Mesothelial cell of epicardium (in vitro differentiated cells): ENCODE data around the gene MEX3D. TPM values are rescaled to one million over a fixed set of nuclear protein-coding genes. Genes with fewer than 3 reads are reported as not detected.

ENCODE experiments used
- DNase-seq, 2 experiments: peaks; one replicate each; pipeline ENCODE4 v3.0.0; 2021; ENCODE audit warnings: low spot score in 2 of 2; ENCODE audit not compliant: unreplicated experiment in 2 of 2
- H3K27ac Mint-ChIP-seq: 2 replicates; pipeline ENCODE4 v1.8.0; 2021; ENCODE audit warnings: mixed read lengths
- H3K27me3 Mint-ChIP-seq: 2 replicates; pipeline ENCODE4 v1.8.0; 2021; ENCODE audit warnings: low read depth, mixed read lengths
- H3K36me3 Mint-ChIP-seq: 2 replicates; pipeline ENCODE4 v1.8.0; 2021; ENCODE audit warnings: mixed read lengths
- H3K4me1 Mint-ChIP-seq: 2 replicates; pipeline ENCODE4 v1.8.0; 2021; ENCODE audit warnings: mixed read lengths
- H3K4me3 Mint-ChIP-seq: 2 replicates; pipeline ENCODE4 v1.8.0; 2021; ENCODE audit warnings: mild to moderate bottlenecking, moderate library complexity, mixed read lengths
- H3K9me3 Mint-ChIP-seq: 2 replicates; pipeline ENCODE4 v1.8.0; 2021; ENCODE audit warnings: mixed read lengths
- total RNA-seq: library from RNA; stranded (reverse); gene quantifications from 3 replicates; pipeline ENCODE4 v1.2.1, GENCODE V29; 2021
- TF ChIP-seq, protein P1 (sequence below): fragments of 200-600 bp; sonication (generic); IDR thresholded peaks from one replicate; pipeline ENCODE4 v1.5.0; 2021; ENCODE audit warnings: antibody characterized with exemption; ENCODE audit not compliant: unreplicated experiment

Gene MEX3D
- total RNA-seq, 1 donor from 2014 or later = 91.7 TPM

DNA sequence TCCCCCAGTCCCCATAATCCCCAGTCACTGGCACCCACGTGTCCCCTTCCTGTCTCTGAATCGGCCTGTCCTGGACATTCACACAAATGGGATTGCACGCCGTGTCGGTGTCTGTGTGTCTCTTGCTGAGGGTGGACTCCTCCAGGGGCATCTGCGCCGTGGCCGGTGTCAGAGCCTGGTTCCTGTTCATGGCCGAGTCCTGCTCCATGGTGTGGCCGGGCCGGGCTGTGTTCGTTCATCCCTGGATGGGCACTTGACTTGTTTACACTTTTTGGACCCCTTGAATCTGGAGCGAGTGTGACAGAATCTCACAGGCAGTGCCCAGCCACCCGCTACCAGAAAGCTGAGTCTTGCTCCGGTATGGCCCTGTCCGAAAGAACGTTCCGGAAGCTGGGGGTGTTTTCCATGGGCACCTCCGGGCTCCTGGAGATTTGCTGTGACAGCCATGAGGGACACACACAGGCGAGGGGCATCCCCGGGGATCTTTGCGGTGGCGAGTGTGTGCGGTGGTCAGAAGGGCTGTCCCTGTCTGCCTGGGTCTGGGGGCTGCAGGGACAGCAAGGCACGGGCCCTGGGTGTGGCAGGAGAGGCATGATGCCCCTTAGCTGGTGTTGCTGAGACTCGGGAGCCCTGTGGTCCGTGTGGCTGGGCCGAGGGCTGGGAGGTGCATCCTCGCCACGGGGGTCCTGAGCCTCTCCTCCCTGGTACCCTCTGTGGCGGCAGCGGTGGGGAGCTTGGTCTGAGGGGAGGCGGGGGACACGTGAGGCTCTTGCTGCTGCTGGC lies 6.4 kb upstream of the MEX3D start:
- Mint-ChIP-seq H3K4me1 (no peaks in the 10 kb centered on the region), H3K4me3 (no peak overlapping the region), H3K27ac (no peak overlapping the region), H3K36me3 (peaks cover 2% of the 10 kb centered on the region), H3K27me3 (peaks cover 9% of the 10 kb centered on the region), H3K9me3 (no peaks in the 10 kb centered on the region)
- TF ChIP-seq, protein P1, sequence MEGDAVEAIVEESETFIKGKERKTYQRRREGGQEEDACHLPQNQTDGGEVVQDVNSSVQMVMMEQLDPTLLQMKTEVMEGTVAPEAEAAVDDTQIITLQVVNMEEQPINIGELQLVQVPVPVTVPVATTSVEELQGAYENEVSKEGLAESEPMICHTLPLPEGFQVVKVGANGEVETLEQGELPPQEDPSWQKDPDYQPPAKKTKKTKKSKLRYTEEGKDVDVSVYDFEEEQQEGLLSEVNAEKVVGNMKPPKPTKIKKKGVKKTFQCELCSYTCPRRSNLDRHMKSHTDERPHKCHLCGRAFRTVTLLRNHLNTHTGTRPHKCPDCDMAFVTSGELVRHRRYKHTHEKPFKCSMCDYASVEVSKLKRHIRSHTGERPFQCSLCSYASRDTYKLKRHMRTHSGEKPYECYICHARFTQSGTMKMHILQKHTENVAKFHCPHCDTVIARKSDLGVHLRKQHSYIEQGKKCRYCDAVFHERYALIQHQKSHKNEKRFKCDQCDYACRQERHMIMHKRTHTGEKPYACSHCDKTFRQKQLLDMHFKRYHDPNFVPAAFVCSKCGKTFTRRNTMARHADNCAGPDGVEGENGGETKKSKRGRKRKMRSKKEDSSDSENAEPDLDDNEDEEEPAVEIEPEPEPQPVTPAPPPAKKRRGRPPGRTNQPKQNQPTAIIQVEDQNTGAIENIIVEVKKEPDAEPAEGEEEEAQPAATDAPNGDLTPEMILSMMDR = no peak
- DNase-seq = no peak

DNA sequence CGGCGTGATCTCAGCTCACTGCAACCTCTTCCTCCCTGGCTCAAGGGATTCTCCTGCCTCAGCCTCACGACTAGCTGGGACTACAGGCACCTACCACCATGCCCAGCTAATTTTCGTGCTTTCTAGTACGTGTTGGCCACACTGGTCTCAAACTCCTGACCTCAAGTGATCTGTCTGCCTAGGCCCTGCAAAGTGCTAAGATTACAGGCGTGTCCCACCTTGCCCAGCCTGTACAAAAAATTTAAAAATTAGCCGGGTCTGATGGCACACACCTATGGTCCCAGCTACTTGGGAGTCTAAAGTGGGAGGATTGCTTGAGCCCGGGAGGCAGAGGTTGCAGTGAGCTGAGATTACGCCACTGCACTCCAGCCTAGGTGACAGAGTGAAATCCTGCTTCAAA lies 4.7 kb upstream of the MEX3D start:
- no peaks in the 10 kb centered on the region for H3K9me3 Mint-ChIP-seq
- H3K4me3 Mint-ChIP-seq = no peak overlapping the region
- TF ChIP-seq, protein P1 = no peak
- H3K4me1 Mint-ChIP-seq = no peaks in the 10 kb centered on the region
- H3K27ac Mint-ChIP-seq = no peak overlapping the region
- H3K36me3 Mint-ChIP-seq = no peaks in the 10 kb centered on the region
- no peak for DNase-seq
- H3K27me3 Mint-ChIP-seq = peaks cover 9% of the 10 kb centered on the region

DNA sequence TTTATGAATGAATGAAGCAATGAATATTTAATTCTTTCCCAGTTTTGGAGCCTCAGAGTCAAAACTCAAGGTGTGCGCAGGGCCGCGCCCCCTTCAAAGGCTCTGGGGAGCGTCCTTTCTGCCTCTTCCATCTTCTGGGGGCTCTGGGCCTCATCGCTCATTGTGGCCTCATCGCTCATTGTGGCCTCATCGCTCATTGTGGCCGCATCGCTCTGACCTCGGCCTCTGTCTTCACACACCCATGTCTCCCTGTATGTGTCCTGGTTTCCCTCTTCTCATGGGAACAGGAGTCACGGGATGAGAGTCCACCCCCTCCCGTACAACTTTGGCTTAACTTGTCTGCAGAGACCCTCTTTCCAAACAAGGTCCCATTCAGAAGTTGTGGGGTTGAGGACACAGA lies 3.2 kb upstream of the MEX3D start:
- Mint-ChIP-seq H3K27me3 (peaks cover 9% of the 10 kb centered on the region), H3K4me1 (no peaks in the 10 kb centered on the region), H3K4me3 (no peak overlapping the region), H3K9me3 (no peaks in the 10 kb centered on the region), H3K36me3 (no peaks in the 10 kb centered on the region), H3K27ac (no peak overlapping the region)
- TF ChIP-seq, protein P1 = no peak
- no peak for DNase-seq

DNA sequence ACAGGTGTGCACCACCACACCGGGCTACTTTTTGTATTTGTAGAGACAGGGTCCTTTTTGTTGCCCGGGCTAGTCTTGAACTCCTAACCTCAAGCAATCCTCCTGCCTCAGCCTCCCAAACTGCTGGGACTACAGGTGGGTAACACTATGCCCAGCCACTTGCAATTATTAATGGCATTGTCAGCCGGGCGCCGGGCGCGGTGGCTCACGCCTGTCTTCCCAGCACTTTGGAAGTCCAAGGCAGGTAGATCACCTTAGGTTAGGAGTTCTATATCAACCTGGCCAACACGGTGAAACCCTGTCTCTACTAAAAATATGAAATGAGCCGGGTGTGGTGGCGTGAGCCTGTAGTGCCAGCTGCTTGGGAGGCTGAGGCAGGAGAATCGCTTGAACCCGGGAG lies 2.7 kb upstream of the MEX3D start:
- Mint-ChIP-seq H3K4me3 (no peak overlapping the region), H3K27ac (no peak overlapping the region), H3K36me3 (no peaks in the 10 kb centered on the region), H3K27me3 (peaks cover 9% of the 10 kb centered on the region), H3K9me3 (no peaks in the 10 kb centered on the region), H3K4me1 (no peaks in the 10 kb centered on the region)
- TF ChIP-seq, protein P1 = no peak
- DNase-seq = no peak

DNA sequence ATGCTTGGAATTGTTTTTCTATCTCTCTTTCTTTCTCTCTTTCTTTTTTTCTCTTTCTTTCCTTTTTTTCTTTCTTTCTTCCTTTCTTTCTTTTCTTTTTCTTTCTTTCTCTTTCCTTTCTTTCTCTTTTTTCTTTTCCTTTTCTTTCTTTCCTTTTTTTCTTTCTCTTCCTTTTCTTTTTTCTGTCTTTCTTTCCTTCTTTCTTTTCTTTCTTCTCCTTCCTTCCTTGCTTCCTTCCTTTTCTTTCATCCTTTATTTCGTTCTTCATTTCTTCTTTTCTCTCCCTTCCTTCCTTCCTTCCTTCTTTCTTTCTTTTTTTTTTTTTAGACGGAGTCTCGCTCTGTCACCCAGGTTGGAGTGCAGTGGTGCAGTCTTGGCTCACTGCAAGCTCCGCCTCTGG lies 1.9 kb upstream of the MEX3D start:
- peaks cover 4% of the 10 kb centered on the region for H3K4me1 Mint-ChIP-seq
- H3K27ac Mint-ChIP-seq = peak overlapping the region; percentile 27
- no peaks in the 10 kb centered on the region for H3K9me3 Mint-ChIP-seq
- no peaks in the 10 kb centered on the region for H3K36me3 Mint-ChIP-seq
- no peak for DNase-seq
- peak overlapping the region; percentile 55 for H3K4me3 Mint-ChIP-seq
- H3K27me3 Mint-ChIP-seq = peaks cover 9% of the 10 kb centered on the region
- TF ChIP-seq, protein P1 = no peak

DNA sequence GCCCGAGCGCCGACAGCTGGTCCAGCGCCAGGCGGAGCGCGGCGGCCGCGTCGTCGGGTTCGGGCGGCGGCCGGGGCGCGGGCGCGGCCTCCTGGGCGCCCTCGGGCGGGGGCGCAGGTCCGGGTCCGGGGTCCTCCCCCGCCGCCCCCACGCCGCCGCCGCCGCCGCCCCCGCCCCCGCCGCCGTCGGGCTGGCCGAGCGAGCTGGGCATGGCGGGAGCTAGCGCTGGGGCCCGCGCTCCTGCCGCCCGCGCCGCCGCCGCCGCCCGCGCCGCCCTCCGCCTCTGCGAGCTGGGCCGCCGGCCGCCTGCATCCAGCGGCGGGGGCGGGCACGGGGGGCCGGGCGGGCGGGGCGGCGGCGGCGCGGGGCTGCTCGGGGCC lies 287 bp downstream of the MEX3D start:
- H3K9me3 Mint-ChIP-seq = no peaks in the 10 kb centered on the region
- no peak overlapping the region for H3K4me3 Mint-ChIP-seq
- TF ChIP-seq, protein P1 = no peak
- peaks cover 8% of the 10 kb centered on the region for H3K4me1 Mint-ChIP-seq
- peaks cover 9% of the 10 kb centered on the region for H3K36me3 Mint-ChIP-seq
- no peak overlapping the region for H3K27ac Mint-ChIP-seq
- peaks cover 9% of the 10 kb centered on the region for H3K27me3 Mint-ChIP-seq
- no peak for DNase-seq
